GM19397 (cell line): ENCODE measurements around the gene SYTL3.

Experiments used
- ATAC-seq: cut with Tn5 transposase; IDR thresholded peaks from one replicate; pipeline ENCODE4 v1.9.1; 2021; ENCODE audit warnings: mild to moderate bottlenecking, moderate library complexity; ENCODE audit not compliant: unreplicated experiment

Gene SYTL3

DNA sequence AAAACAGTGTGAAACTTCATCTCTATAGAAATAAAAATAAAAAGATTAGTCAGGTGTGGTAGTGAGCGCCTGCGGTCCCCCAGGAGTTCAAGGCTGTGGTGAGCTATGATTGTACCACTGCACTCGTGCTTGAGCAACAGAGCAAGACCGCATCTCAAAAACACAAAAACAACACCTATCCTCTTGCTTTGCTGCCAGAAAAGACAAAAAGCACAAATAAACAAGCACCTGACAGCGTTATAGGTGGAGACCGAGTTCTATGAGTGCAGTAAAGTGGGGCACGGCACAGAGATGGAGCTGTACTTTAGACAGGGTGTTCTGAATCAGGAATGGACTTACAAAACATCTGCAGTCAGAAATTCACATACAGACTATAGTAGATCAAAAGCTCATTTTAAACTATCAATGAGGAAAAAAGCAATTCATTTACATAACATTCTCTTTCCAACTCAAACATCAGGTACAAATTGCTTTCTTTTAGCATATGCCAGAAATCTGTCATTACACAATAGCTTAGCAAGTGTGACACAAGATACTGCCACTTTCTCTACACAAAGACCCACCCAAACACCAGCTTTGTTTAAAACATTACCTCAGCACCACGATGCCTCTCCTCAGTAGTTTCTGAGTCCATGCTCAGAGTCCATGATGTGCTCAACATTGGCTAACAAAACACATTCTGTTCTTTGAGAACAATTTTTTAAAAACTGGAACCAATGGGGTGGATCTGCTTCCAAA lies 159.3 kb downstream of the SYTL3 start:
- peak; percentile 75 for ATAC-seq

DNA sequence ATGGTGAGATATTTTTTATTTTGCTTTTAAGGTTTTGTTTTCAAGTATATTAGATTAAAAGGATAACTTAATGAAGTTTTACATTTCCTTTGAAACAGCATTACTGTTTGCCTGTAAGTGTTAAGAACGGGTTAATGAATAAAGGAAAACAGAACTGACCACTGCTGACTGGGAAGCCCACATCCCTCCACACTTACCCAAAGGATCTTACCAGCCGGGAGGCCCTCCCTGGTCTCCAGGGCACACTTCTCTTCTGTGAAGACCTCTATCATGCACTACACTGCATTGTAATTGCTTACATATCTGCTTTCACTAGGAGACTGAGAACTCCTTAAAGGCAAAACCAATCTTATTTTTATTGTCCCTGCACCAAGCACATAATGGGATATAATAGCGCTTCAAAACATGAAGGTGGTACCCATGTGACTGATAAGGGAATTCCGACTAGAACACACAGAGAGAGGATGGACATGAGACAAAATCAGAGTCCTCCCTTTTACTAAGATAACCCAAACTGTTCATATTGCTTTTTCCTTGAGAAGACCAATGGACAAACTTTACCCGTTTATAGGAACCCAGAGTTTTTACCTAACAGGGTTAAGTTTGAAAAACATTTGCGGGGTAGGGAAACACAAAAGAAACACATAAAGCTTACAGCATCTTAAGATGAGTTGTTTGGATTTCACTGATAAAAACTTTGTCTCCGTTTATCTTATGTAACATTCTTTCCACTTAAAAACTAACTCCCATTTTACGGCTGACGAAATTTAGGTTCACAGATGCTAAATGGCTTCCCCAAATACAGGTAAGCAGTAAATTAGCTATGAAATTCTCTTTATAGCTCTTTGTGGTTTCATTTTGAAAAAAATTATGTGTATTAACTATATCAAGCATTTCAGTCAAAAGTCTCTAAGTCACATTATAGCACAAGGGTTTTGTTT lies 160.6 kb downstream of the SYTL3 start:
- ATAC-seq = no peak

DNA sequence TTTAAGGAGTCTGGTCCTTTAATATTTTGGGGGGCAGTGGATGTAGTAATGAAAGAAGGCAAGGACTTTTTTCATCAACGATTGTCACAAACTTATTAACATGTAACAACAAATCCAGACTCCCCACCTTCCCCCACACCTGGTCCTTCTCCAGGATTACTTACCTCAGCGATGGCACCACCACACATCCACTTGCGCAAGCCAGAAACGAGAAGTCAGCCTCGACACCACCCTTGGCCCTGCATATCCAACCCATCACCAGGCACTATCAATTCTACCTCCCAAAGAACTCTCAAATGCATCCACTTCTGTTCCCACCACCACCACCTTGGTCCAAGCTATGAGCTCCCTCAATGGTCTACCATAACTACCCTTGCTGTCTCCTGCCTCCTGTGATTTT lies 162.8 kb downstream of the SYTL3 start:
- ATAC-seq = no peak

- no peak for ATAC-seq
Measured at GRCh38 chr6:158813032-158813431, 163.2 kb downstream of the SYTL3 start.
